CD14-positive monocyte (primary cell): Measurements from ENCODE around the gene SERINC1. TPM values are rescaled to one million over a fixed set of nuclear protein-coding genes. Genes with fewer than 3 reads are reported as not detected.

Source experiments
- DNase-seq, 3 donors: peaks; one replicate each; pipeline ENCODE4 v3.0.0-alpha.2; 2011 to 2022
- H2AFZ ChIP-seq: 2 replicates; pipeline ENCODE4 v1.6.0; 2012; ENCODE audit warnings: mild to moderate bottlenecking, low read depth, low read length, inconsistent platforms; ENCODE audit not compliant: insufficient read depth, poor library complexity, severe bottlenecking
- H3K27ac ChIP-seq, 2 donors: 1 replicate in 1 of 2; 2 replicates in 1 of 2; pipeline ENCODE4 v1.5.1; 2012 to 2013; ENCODE audit warnings: low read length in 2 of 2, control low read depth in 1 of 2, inconsistent platforms in 1 of 2, low read depth in 1 of 2, mild to moderate bottlenecking in 1 of 2
- H3K27me3 ChIP-seq, 2 donors: one replicate each; pipeline versions ENCODE4 v1.6.0 to v1.6.1; 2011 to 2013; ENCODE audit warnings: low read length in 2 of 2; ENCODE audit not compliant: control insufficient read depth in 2 of 2, insufficient read depth in 2 of 2
- H3K36me3 ChIP-seq, 2 donors: replicated peaks in 1 of 2; 1 replicate in 1 of 2; 2 replicates in 1 of 2; pipeline versions ENCODE4 v1.5.1 to v1.6.1; 2012 to 2013; ENCODE audit warnings: low read length in 2 of 2, control low read depth in 1 of 2, inconsistent platforms in 1 of 2, mild to moderate bottlenecking in 1 of 2; ENCODE audit not compliant: insufficient read depth in 2 of 2, control insufficient read depth in 1 of 2
- H3K4me1 ChIP-seq, 2 donors: 1 replicate in 1 of 2; 2 replicates in 1 of 2; pipeline versions ENCODE4 v1.5.1 to v1.6.1; 2012 to 2013; ENCODE audit warnings: low read length in 2 of 2, control low read depth in 1 of 2, inconsistent platforms in 1 of 2, mild to moderate bottlenecking in 1 of 2, moderate library complexity in 1 of 2; ENCODE audit not compliant: insufficient read depth in 2 of 2, control insufficient read depth in 1 of 2
- H3K4me2 ChIP-seq: replicated peaks from 2 replicates; pipeline ENCODE3; 2012; ENCODE audit warnings: low read length, moderate library complexity, mild to moderate bottlenecking; ENCODE audit not compliant: poor library complexity, severe bottlenecking; ENCODE audit errors: extremely low read depth
- H3K4me3 ChIP-seq, 3 experiments: fragments of 200-600 bp in 1 of 3; sonication (generic) in 1 of 3; replicated peaks in 1 of 3; 1 replicate in 2 of 3; 2 replicates in 1 of 3; pipeline ENCODE4 v1.5.1; 2011 to 2013; ENCODE audit warnings: low read length in 3 of 3, mild to moderate bottlenecking in 3 of 3, control low read depth in 2 of 3, low read depth in 2 of 3, inconsistent platforms in 1 of 3, moderate library complexity in 1 of 3
- H3K79me2 ChIP-seq: 2 replicates; pipeline ENCODE4 v1.6.0; 2012; ENCODE audit warnings: mild to moderate bottlenecking, control low read depth, inconsistent platforms, low read length, moderate library complexity; ENCODE audit not compliant: insufficient read depth
- H3K9ac ChIP-seq: 2 replicates; pipeline ENCODE4 v1.6.0; 2017; ENCODE audit warnings: low read length, mild to moderate bottlenecking; ENCODE audit not compliant: insufficient read depth, poor library complexity, severe bottlenecking
- H3K9me3 ChIP-seq, 2 donors: replicated peaks in 1 of 2; 1 replicate in 1 of 2; 2 replicates in 1 of 2; pipeline versions ENCODE4 v1.5.1 to v1.6.1; 2012 to 2013; ENCODE audit warnings: low read length in 2 of 2, control low read depth in 1 of 2; ENCODE audit not compliant: control insufficient read depth in 1 of 2, insufficient read depth in 1 of 2
- H4K20me1 ChIP-seq: 2 replicates; pipeline ENCODE4 v1.6.0; 2012; ENCODE audit warnings: mild to moderate bottlenecking, low read length, control low read depth, moderate library complexity; ENCODE audit not compliant: insufficient read depth
- H3K27ac Mint-ChIP-seq, 7 donors: one replicate each; pipeline ENCODE4 v1.8.0; 2020; ENCODE audit warnings: mild to moderate bottlenecking in 7 of 7, mixed read lengths in 7 of 7, moderate library complexity in 6 of 7, inconsistent platforms in 2 of 7
- H3K27me3 Mint-ChIP-seq, 3 donors: one replicate each; pipeline ENCODE4 v1.8.0; 2021 to 2022; ENCODE audit warnings: low read depth in 3 of 3, mild to moderate bottlenecking in 3 of 3, mixed read lengths in 3 of 3, moderate library complexity in 3 of 3, inconsistent platforms in 1 of 3
- H3K36me3 Mint-ChIP-seq, 2 donors: one replicate each; pipeline ENCODE4 v1.8.0; 2020; ENCODE audit warnings: mixed read lengths in 2 of 2, inconsistent platforms in 1 of 2, mild to moderate bottlenecking in 1 of 2
- H3K4me1 Mint-ChIP-seq: one replicate; pipeline ENCODE4 v1.8.0; 2020; ENCODE audit warnings: mild to moderate bottlenecking, mixed read lengths
- H3K4me3 Mint-ChIP-seq, 2 donors: one replicate each; pipeline ENCODE4 v1.8.0; 2020; ENCODE audit warnings: mild to moderate bottlenecking in 2 of 2, mixed read lengths in 2 of 2, moderate library complexity in 1 of 2
- H3K9me3 Mint-ChIP-seq, 7 donors: one replicate each; pipeline ENCODE4 v1.8.0; 2020 to 2022; ENCODE audit warnings: mixed read lengths in 7 of 7, mild to moderate bottlenecking in 6 of 7, moderate library complexity in 6 of 7, inconsistent platforms in 2 of 7
- WGBS: methylation state at CpG from one replicate; pipeline ENCODE4 v1.1.5; 2013; ENCODE audit warnings: missing lambda C conversion rate; ENCODE audit not compliant: insufficient coverage; 5-methylcytosine and 5-hydroxymethylcytosine counted together
- intact Hi-C, 2 donors: fragments of 100-400 bp; cut with micrococcal nuclease; formaldehyde crosslinking; loops; one replicate each; pipeline versions ENCODE4 v1.15.0 to v1.15.1; 2023
- polyA plus RNA-seq, 3 donors: library from polyadenylated mRNA; depleted of rRNA in 1 of 3; unstranded in 2 of 3; stranded (reverse) in 1 of 3; fragments of 300-500 nt in 2 of 3; fragments of >200 nt in 1 of 3; fragmentation: Illumina TruSeq in 2 of 3; gene quantifications; 1 replicate in 2 of 3; 2 replicates in 1 of 3; pipeline ENCODE4 v1.2.3, GENCODE V29; 2012 to 2021
- TF ChIP-seq, protein P1 (sequence below): fragments of 200-600 bp; IDR thresholded peaks from one replicate; pipeline ENCODE4 v1.8.0; 2022; ENCODE audit warnings: antibody characterized with exemption, mild to moderate bottlenecking

SERINC1 gene
- polyA plus RNA-seq, 3 donors = 38.9 to 161 (median 125) TPM

GRCh38 chr6:122406187-122406586 lies 65.4 kb downstream of the SERINC1 start:
- DNase-seq = no peak
- Histone ChIP-seq H3K27ac (no peak overlapping the region), H4K20me1 (no peaks in the 10 kb centered on the region), H3K36me3 (no peaks in the 10 kb centered on the region), H3K79me2 (peaks cover 77% of the 10 kb centered on the region), H3K4me3 (no peak overlapping the region), H3K9me3 (no peaks in the 10 kb centered on the region), H2AFZ (no peak overlapping the region), H3K4me1 (peaks cover 0 to 7% of the 10 kb centered on the region in 2 donors), H3K9ac (no peak overlapping the region), H3K27me3 (no peaks in the 10 kb centered on the region), H3K4me2 (no peak overlapping the region)
- H3K9me3 Mint-ChIP-seq = peaks cover 0 to 2% (median 0%) of the 10 kb centered on the region in 7 donors
- H3K27me3 Mint-ChIP-seq = no peaks in the 10 kb centered on the region
- intact Hi-C loops = loop anchor here in 1 of 2 donors (10.0 kb wide), 1 partner anchor 69 kb away; the partner anchor contains the start of gene SERINC1
- no peak overlapping the region for H3K4me3 Mint-ChIP-seq
- WGBS = 100% methylated on average over 1 of the region's 1 CpG
- H3K36me3 Mint-ChIP-seq = peaks cover 3 to 6% of the 10 kb centered on the region in 2 donors
- H3K4me1 Mint-ChIP-seq = peaks cover 25% of the 10 kb centered on the region
- TF ChIP-seq, protein P1, sequence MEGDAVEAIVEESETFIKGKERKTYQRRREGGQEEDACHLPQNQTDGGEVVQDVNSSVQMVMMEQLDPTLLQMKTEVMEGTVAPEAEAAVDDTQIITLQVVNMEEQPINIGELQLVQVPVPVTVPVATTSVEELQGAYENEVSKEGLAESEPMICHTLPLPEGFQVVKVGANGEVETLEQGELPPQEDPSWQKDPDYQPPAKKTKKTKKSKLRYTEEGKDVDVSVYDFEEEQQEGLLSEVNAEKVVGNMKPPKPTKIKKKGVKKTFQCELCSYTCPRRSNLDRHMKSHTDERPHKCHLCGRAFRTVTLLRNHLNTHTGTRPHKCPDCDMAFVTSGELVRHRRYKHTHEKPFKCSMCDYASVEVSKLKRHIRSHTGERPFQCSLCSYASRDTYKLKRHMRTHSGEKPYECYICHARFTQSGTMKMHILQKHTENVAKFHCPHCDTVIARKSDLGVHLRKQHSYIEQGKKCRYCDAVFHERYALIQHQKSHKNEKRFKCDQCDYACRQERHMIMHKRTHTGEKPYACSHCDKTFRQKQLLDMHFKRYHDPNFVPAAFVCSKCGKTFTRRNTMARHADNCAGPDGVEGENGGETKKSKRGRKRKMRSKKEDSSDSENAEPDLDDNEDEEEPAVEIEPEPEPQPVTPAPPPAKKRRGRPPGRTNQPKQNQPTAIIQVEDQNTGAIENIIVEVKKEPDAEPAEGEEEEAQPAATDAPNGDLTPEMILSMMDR = no peak
- H3K27ac Mint-ChIP-seq = no peak overlapping the region

DNA sequence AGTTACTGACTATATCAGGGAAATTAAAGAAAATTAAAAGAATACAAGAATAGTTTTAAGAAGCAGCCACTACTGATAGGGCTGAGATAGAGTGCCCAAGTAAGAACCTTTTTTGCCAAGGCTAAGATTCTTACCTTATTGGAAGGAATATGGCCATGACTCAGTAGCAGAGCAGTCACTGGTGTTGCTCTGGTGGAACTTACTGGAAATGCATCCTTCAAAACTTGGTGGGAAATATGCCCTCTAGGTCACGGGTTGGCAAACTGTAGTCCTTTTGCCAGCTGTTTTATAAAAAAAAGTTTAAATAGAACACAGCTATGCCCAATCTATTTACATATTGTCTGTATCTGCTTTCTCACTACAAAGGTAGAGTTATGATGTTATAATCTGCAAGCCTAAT lies 66.2 kb downstream of the SERINC1 start:
- no peaks in the 10 kb centered on the region for H3K27me3 ChIP-seq
- no peak overlapping the region for H2AFZ ChIP-seq
- no peaks in the 10 kb centered on the region for H4K20me1 ChIP-seq
- peaks cover 4 to 14% of the 10 kb centered on the region in 2 donors for H3K4me1 ChIP-seq
- TF ChIP-seq, protein P1 = peak; percentile 12
- peaks cover 31% of the 10 kb centered on the region for H3K4me1 Mint-ChIP-seq
- no peak overlapping the region for H3K27ac ChIP-seq
- H3K9me3 ChIP-seq = no peaks in the 10 kb centered on the region
- peaks cover 81% of the 10 kb centered on the region for H3K79me2 ChIP-seq
- H3K4me2 ChIP-seq = no peak overlapping the region
- no peak overlapping the region for H3K4me3 ChIP-seq
- H3K36me3 ChIP-seq = no peaks in the 10 kb centered on the region
- no peak for DNase-seq
- no peak overlapping the region for H3K4me3 Mint-ChIP-seq
- no peaks in the 10 kb centered on the region for H3K27me3 Mint-ChIP-seq
- H3K9me3 Mint-ChIP-seq = peaks cover 0 to 2% (median 0%) of the 10 kb centered on the region in 7 donors
- H3K27ac Mint-ChIP-seq = no peak overlapping the region
- 100% methylated on average over 1 of the region's 1 CpG for WGBS
- peaks cover 3 to 6% of the 10 kb centered on the region in 2 donors for H3K36me3 Mint-ChIP-seq
- no peak overlapping the region for H3K9ac ChIP-seq
- intact Hi-C loops = loop anchor here in 1 of 2 donors (10.0 kb wide), 1 partner anchor 69 kb away; the partner anchor contains the start of gene SERINC1
